Brain microvascular endothelial cell (primary cell): ENCODE results near the gene FANCD2OS.
"Not testable (repeated sequence)": the region's sequence is repeated elsewhere in the genome, so short reads cannot be mapped to it uniquely, and the experiment has no call there.

ENCODE experiments used
- DNase-seq: peaks from one replicate; pipeline ENCODE4 v3.0.0-alpha.2; 2020
- H3K27ac ChIP-seq: fragments of 250-450 bp; sonication (Bioruptor Pico); 2 replicates; pipeline ENCODE4 v1.5.1; 2020; ENCODE audit warnings: mild to moderate bottlenecking, moderate library complexity
- H3K27me3 ChIP-seq: fragments of 250-450 bp; sonication (Bioruptor Pico); replicated peaks from 2 replicates; pipeline ENCODE4 v1.5.1; 2020; ENCODE audit warnings: mild to moderate bottlenecking
- H3K36me3 ChIP-seq: fragments of 250-450 bp; sonication (Bioruptor Pico); replicated peaks from 2 replicates; pipeline ENCODE4 v1.5.1; 2020; ENCODE audit warnings: mild to moderate bottlenecking
- H3K4me3 ChIP-seq: 2 replicates; pipeline ENCODE4 v1.5.1; 2011; ENCODE audit warnings: low read depth, mild to moderate bottlenecking, control low read depth, low read length, moderate library complexity
- CTCF ChIP-seq: IDR thresholded peaks from 2 replicates; pipeline ENCODE4 v1.5.1; 2011; ENCODE audit warnings: low read depth, mild to moderate bottlenecking, moderate library complexity, low read length, control low read depth, inconsistent platforms; ENCODE audit errors: missing control alignments
- in situ Hi-C: cut with HindIII; loops from 2 replicates; pipeline ENCODE4 v1.10.0; 2017; ENCODE audit warnings: low sequenced_read_pairs, low pct_ligation_motif_present

Gene FANCD2OS

GRCh38 chr3:10090179-10090578, 17.9 kb downstream of the FANCD2OS start:
- TF ChIP-seq CTCF, result no peak
- no peak overlapping the region for H3K4me3 ChIP-seq
- no peaks in the 10 kb centered on the region for H3K36me3 ChIP-seq
- in situ Hi-C loops, result no loop called here
- H3K27ac ChIP-seq, result no peak overlapping the region
- DNase-seq, result no peak
- H3K27me3 ChIP-seq, result no peaks in the 10 kb centered on the region

- in situ Hi-C loops, result no loop called here
- TF ChIP-seq CTCF, result no peak
- Histone ChIP-seq H3K4me3 (no peak overlapping the region), H3K27ac (no peak overlapping the region), H3K36me3 (no peaks in the 10 kb centered on the region), H3K27me3 (no peaks in the 10 kb centered on the region)
- DNase-seq, result no peak
These were observed 19.8 kb downstream of the FANCD2OS start for GRCh38 chr3:10088256-10088655.

GRCh38 chr3:10085738-10086137, 22.3 kb downstream of the FANCD2OS start:
- Histone ChIP-seq H3K36me3 (no peaks in the 10 kb centered on the region), H3K4me3 (no peak overlapping the region), H3K27me3 (no peaks in the 10 kb centered on the region), H3K27ac (no peak overlapping the region)
- in situ Hi-C loops, result no loop called here
- no peak for TF ChIP-seq CTCF
- DNase-seq, result no peak

- in situ Hi-C loops, result no loop called here
- DNase-seq, result no peak
- TF ChIP-seq CTCF, result no peak
- H3K27ac ChIP-seq, result no peak overlapping the region
- H3K36me3 ChIP-seq, result no peaks in the 10 kb centered on the region
- no peaks in the 10 kb centered on the region for H3K27me3 ChIP-seq
- no peak overlapping the region for H3K4me3 ChIP-seq
These were observed 26.2 kb downstream of the FANCD2OS start for GRCh38 chr3:10081871-10082270.

- no peak for DNase-seq
- no peak overlapping the region for H3K27ac ChIP-seq
- in situ Hi-C loops, result no loop called here
- no peak overlapping the region for H3K4me3 ChIP-seq
- no peak for TF ChIP-seq CTCF
- H3K36me3 ChIP-seq, result no peaks in the 10 kb centered on the region
- no peaks in the 10 kb centered on the region for H3K27me3 ChIP-seq
These were observed 33.4 kb downstream of the FANCD2OS start for GRCh38 chr3:10074666-10075065.

DNA sequence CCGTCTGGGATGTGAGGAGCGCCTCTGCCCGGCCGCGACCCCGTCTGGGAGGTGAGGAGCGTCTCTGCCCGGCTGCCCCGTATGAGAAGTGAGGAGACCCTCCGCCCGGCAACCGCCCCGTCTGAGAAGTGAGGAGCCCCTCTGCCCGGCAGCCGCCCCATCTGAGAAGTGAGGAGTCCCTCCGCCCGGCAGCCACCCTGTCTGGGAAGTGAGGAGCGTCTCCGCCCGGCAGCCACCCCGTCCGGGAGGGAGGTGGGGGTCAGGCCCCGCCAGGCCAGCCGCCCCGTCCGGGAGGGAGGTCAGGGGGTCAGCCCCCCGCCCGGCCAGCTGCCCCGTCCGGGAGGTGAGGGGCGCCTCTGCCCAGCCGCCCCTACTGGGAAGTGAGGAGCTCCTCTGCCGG, 38.0 kb downstream of the FANCD2OS start:
- H3K27me3 ChIP-seq, H3K27ac ChIP-seq, H3K4me3 ChIP-seq, DNase-seq, H3K36me3 ChIP-seq, in situ Hi-C loops: not testable (repeated sequence)

GRCh38 chr3:10055097-10055496, 53.0 kb downstream of the FANCD2OS start:
- in situ Hi-C loops, result no loop called here
- no peak overlapping the region for H3K27ac ChIP-seq
- H3K36me3 ChIP-seq, result no peaks in the 10 kb centered on the region
- no peak for DNase-seq
- no peak for TF ChIP-seq CTCF
- H3K27me3 ChIP-seq, result no peaks in the 10 kb centered on the region
- no peak overlapping the region for H3K4me3 ChIP-seq
